BLaER1 treated with 17β-estradiol and CSF1 and Interleukin-3, amounts not matched to agents 10 nM and 100 nM (cell line): ENCODE data around the gene AKT1.
A peak's percentile ranks its signal among the peaks of the same experiment; 100 is the strongest.
"Not testable (repeated sequence)": the region's sequence is repeated elsewhere in the genome, so short reads cannot be mapped to it uniquely, and the experiment has no call there.

Source experiments
- H3K27ac ChIP-seq, 11 experiments: shearing (Covaris generic); formaldehyde crosslinking; 2 replicates each; pipeline ENCODE4 v1.8.1; 2022
- H3K27me3 ChIP-seq, 11 experiments: shearing (Covaris generic); formaldehyde crosslinking; 2 replicates each; pipeline ENCODE4 v1.8.1; 2022
- H3K36me3 ChIP-seq, 11 experiments: shearing (Covaris generic); formaldehyde crosslinking; 2 replicates each; pipeline ENCODE4 v1.8.1; 2022
- H3K4me1 ChIP-seq, 10 experiments: shearing (Covaris generic); formaldehyde crosslinking; 2 replicates each; pipeline ENCODE4 v1.8.1; 2022
- H3K4me2 ChIP-seq, 11 experiments: shearing (Covaris generic); formaldehyde crosslinking; 2 replicates each; pipeline ENCODE4 v1.8.1; 2022
- H3K4me3 ChIP-seq, 10 experiments: shearing (Covaris generic); formaldehyde crosslinking; 2 replicates each; pipeline ENCODE4 v1.8.1; 2022
- H3K9ac ChIP-seq, 11 experiments: shearing (Covaris generic); formaldehyde crosslinking; 2 replicates each; pipeline ENCODE4 v1.8.1; 2022
- H3K9me3 ChIP-seq, 11 experiments: shearing (Covaris generic); formaldehyde crosslinking; replicated peaks in 1 of 11; 2 replicates each; pipeline ENCODE4 v1.8.1; 2022
- H4K20me1 ChIP-seq, 11 experiments: shearing (Covaris generic); formaldehyde crosslinking; 2 replicates each; pipeline ENCODE4 v1.8.1; 2022
- Cebpa-rat ChIP-seq, 11 experiments: shearing (Covaris generic); IDR thresholded peaks; 2 replicates each; pipeline ENCODE4 v1.8.1; 2022

AKT1 gene

GRCh38 chr14:104794993-104795780, at the start of gene AKT1:
Gene AKT1 (minus strand): TSS chr14:104795748. CDS start chr14:104792643, 3,105 bp downstream.
- H3K36me3 ChIP-seq = peaks cover 25 to 37% (median 28%) of the 10 kb centered on the region in 11 experiments
- peak within 1 kb of the TSS; percentile 85 to 96 (median 93) for H3K27ac ChIP-seq
- peak within 1 kb of the TSS; percentile 93 to 99 (median 98) for H3K9ac ChIP-seq
- H3K4me2 ChIP-seq = peak within 1 kb of the TSS; percentile 93 to 100 (median 98)
- peaks cover 68 to 88% (median 84%) of the 10 kb centered on the region in 10 experiments for H3K4me1 ChIP-seq
- H3K9me3 ChIP-seq = no peaks in the 10 kb centered on the region
- peaks cover 41 to 53% (median 49%) of the 10 kb centered on the region in 11 experiments for H4K20me1 ChIP-seq
- peaks cover 0 to 31% (median 22%) of the 10 kb centered on the region in 11 experiments; a peak in 14 of 22 replicates for H3K27me3 ChIP-seq
- no peak for TF ChIP-seq Cebpa-rat (IDR thresholded peaks at IDR 0.05)
- H3K4me3 ChIP-seq = peak within 1 kb of the TSS; percentile 89 to 100 (median 97)

DNA sequence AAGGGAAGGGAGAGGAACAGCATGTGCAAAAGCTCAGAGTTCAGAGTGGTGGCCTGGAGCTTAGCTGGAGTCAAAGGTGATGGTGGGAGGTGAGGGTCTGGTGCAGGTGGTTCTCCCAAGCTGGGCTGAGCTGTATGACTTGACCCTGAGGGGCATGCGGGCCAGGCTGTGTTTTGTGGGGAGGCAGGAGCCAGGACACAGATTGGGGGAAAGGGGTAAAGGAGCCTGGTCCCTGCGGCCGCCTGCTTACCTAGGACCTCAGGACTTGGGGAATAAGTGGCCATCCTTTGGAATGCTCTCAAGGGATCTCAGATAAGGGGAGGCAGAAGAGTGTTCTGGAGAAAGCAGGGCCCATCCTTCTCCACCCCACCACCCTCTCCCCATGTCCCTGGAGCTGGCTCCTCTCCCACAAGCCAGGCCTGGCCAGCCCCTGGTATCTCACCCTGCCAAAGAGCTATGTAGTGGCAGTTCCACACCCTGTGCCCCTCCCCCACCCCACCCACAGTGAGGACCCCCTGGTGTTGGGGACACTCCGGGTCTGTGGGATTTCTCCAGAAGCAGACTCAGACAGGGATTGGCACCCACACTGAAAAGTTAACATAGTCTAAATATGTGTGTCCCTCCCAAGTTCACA, 49.6 kb upstream of the AKT1 start:
- peaks cover 0 to 6% (median 0%) of the 10 kb centered on the region in 11 experiments; a peak in 1 of 22 replicates for H3K9me3 ChIP-seq
- no peak for TF ChIP-seq Cebpa-rat (IDR thresholded peaks at IDR 0.05)
- H3K27me3 ChIP-seq = peaks cover 39 to 57% (median 53%) of the 10 kb centered on the region in 11 experiments
- peaks cover 0 to 7% (median 0%) of the 10 kb centered on the region in 10 experiments; a peak in 3 of 20 replicates for H3K4me1 ChIP-seq
- H3K9ac ChIP-seq = no peak overlapping the region
- H3K27ac ChIP-seq = no peak overlapping the region
- H3K36me3 ChIP-seq = no peaks in the 10 kb centered on the region
- peaks cover 0 to 13% (median 0%) of the 10 kb centered on the region in 11 experiments; a peak in 5 of 22 replicates for H4K20me1 ChIP-seq
- no peak overlapping the region for H3K4me3 ChIP-seq
- no peak overlapping the region for H3K4me2 ChIP-seq

- Histone ChIP-seq H3K27me3 (peaks cover 39 to 57% (median 53%) of the 10 kb centered on the region in 11 experiments), H3K4me1 (peaks cover 0 to 7% (median 0%) of the 10 kb centered on the region in 10 experiments; a peak in 3 of 20 replicates), H3K27ac (no peak overlapping the region), H3K36me3 (no peaks in the 10 kb centered on the region), H3K4me2 (no peak overlapping the region), H3K9ac (no peak overlapping the region), H4K20me1 (peaks cover 0 to 13% (median 0%) of the 10 kb centered on the region in 11 experiments; a peak in 5 of 22 replicates), H3K4me3 (no peak overlapping the region), H3K9me3 (peaks cover 0 to 6% (median 0%) of the 10 kb centered on the region in 11 experiments; a peak in 1 of 22 replicates)
- TF ChIP-seq Cebpa-rat (IDR thresholded peaks at IDR 0.05) = no peak
These were observed 48.9 kb upstream of the AKT1 start for GRCh38 chr14:104844306-104845032.

DNA sequence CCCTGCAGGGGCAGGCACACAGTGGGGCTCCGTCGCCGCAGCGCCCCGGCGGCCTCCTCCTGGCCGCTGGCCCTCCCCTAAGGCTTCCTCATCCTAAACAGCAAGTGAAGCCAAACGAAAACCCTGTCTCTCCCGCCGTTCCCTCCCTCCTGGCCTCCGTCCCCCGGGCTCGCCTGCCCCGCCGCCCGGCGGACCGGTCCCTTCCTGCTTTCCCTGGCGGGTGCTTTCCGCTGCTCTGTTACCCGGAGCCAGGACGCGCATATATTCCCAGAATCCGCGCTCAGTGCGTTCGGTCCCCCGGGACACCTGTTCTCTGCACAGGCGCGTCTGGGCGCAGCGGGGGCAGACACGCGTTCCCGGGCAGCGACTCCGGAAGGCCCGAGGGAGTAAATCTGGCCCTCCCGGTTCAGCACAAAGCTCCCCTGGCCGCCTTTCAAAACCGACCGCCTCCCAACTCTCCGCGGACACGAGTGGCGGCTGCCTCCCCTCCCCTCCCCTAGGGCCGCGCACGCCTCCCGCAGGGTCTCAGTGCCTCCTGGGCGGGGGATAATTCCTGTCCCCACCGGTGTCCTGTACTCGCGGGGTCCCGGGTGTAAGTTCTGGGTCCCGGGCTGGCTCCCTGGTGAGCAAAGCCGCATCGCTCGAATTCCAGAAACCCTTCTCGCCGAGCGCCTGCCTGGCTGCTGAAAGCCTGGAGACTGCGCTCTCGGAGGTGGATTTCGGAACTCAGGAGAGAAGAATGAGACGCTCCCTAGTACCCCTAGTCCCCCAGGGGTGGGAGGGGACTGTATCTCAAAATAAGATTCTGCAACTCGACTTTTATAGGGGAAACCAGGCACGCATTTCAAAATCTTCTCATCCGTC, 48.1 kb upstream of the AKT1 start:
- peaks cover 0 to 6% (median 0%) of the 10 kb centered on the region in 11 experiments; a peak in 1 of 22 replicates for H3K9me3 ChIP-seq
- H3K36me3 ChIP-seq = no peaks in the 10 kb centered on the region
- TF ChIP-seq Cebpa-rat (IDR thresholded peaks at IDR 0.05) = no peak
- peaks cover 0 to 7% (median 0%) of the 10 kb centered on the region in 10 experiments; a peak in 3 of 20 replicates for H3K4me1 ChIP-seq
- no peak overlapping the region for H3K27ac ChIP-seq
- no peak overlapping the region for H3K9ac ChIP-seq
- peaks cover 39 to 57% (median 53%) of the 10 kb centered on the region in 11 experiments for H3K27me3 ChIP-seq
- H3K4me3 ChIP-seq = no peak overlapping the region
- peaks cover 0 to 13% (median 0%) of the 10 kb centered on the region in 11 experiments; a peak in 5 of 22 replicates for H4K20me1 ChIP-seq
- 0 out of 22 replicates have a peak overlapping the region, but pooled peaks of 3 of the 11 experiments have one; percentile 2 to 15 (median 8) for H3K4me2 ChIP-seq

- H3K4me3 ChIP-seq = no peak overlapping the region
- peaks cover 0 to 13% (median 0%) of the 10 kb centered on the region in 11 experiments; a peak in 5 of 22 replicates for H4K20me1 ChIP-seq
- peaks cover 39 to 57% (median 53%) of the 10 kb centered on the region in 11 experiments for H3K27me3 ChIP-seq
- H3K27ac ChIP-seq = no peak overlapping the region
- peaks cover 0 to 7% (median 0%) of the 10 kb centered on the region in 10 experiments; a peak in 3 of 20 replicates for H3K4me1 ChIP-seq
- no peak overlapping the region for H3K9ac ChIP-seq
- H3K9me3 ChIP-seq = peaks cover 0 to 6% (median 0%) of the 10 kb centered on the region in 11 experiments; a peak in 1 of 22 replicates
- H3K4me2 ChIP-seq = no peak overlapping the region
- no peak for TF ChIP-seq Cebpa-rat (IDR thresholded peaks at IDR 0.05)
- no peaks in the 10 kb centered on the region for H3K36me3 ChIP-seq
These were observed 47.5 kb upstream of the AKT1 start for GRCh38 chr14:104843006-104843405.

- no peak overlapping the region for H3K9ac ChIP-seq
- peaks cover 0 to 13% (median 0%) of the 10 kb centered on the region in 11 experiments; a peak in 5 of 22 replicates for H4K20me1 ChIP-seq
- no peaks in the 10 kb centered on the region for H3K36me3 ChIP-seq
- peaks cover 0 to 6% (median 0%) of the 10 kb centered on the region in 11 experiments; a peak in 1 of 22 replicates for H3K9me3 ChIP-seq
- H3K4me2 ChIP-seq = peak overlapping the region in 2 of 11 experiments; percentile 21 to 23; a peak in 2 of 22 replicates
- H3K27ac ChIP-seq = no peak overlapping the region
- H3K27me3 ChIP-seq = peaks cover 39 to 57% (median 53%) of the 10 kb centered on the region in 11 experiments
- H3K4me1 ChIP-seq = peaks cover 0 to 7% (median 0%) of the 10 kb centered on the region in 10 experiments; a peak in 3 of 20 replicates
- no peak for TF ChIP-seq Cebpa-rat (IDR thresholded peaks at IDR 0.05)
- no peak overlapping the region for H3K4me3 ChIP-seq
These were observed 46.2 kb upstream of the AKT1 start for GRCh38 chr14:104841730-104842129.

GRCh38 chr14:104836171-104836935, 40.8 kb upstream of the AKT1 start:
- H3K27me3 ChIP-seq, H3K9ac ChIP-seq, H3K27ac ChIP-seq, H4K20me1 ChIP-seq, H3K4me1 ChIP-seq, H3K4me3 ChIP-seq, H3K9me3 ChIP-seq, H3K36me3 ChIP-seq, H3K4me2 ChIP-seq: not testable (repeated sequence)
